Vagina (tissue), 2 donors: ENCODE results near the gene FSIP1. TPM values are rescaled to one million over a fixed set of nuclear protein-coding genes. Genes with fewer than 3 reads are reported as not detected.

Source experiments
- DNase-seq, 2 donors: peaks; one replicate each; pipeline ENCODE4 v3.0.0-alpha.2; 2017; ENCODE audit errors: extremely low spot score in 2 of 2
- H3K27ac ChIP-seq: fragments of 200-600 bp; sonication (generic); one replicate; pipeline ENCODE4 v1.5.1; 2019
- H3K27me3 ChIP-seq: fragments of 200-600 bp; sonication (generic); one replicate; pipeline ENCODE4 v1.5.1; 2019
- H3K36me3 ChIP-seq, 2 donors: fragments of 200-600 bp; sonication (generic); one replicate each; pipeline ENCODE4 v1.5.1; 2017 to 2019
- H3K4me1 ChIP-seq: fragments of 200-600 bp; sonication (generic); one replicate; pipeline ENCODE4 v1.5.1; 2019
- H3K4me3 ChIP-seq, 2 donors: fragments of 200-600 bp; sonication (generic); 1 replicate in 1 of 2; 2 replicates in 1 of 2; pipeline ENCODE4 v1.5.1; 2016 to 2019
- H3K9me3 ChIP-seq: fragments of 200-600 bp; sonication (generic); one replicate; pipeline ENCODE4 v1.5.1; 2019
- CTCF ChIP-seq, 3 experiments: fragments of 450-650 bp in 2 of 3; fragments of 200-600 bp in 1 of 3; sonication (generic) in 1 of 3; IDR thresholded peaks; one replicate each; pipeline ENCODE4 v1.5.1; 2017 to 2019; ENCODE audit warnings: antibody characterized with exemption in 3 of 3, mild to moderate bottlenecking in 2 of 3, moderate library complexity in 2 of 3
- POLR2A ChIP-seq, 2 donors: fragments of 450-650 bp; IDR thresholded peaks; one replicate each; pipeline ENCODE4 v1.6.1; 2017; ENCODE audit warnings: antibody characterized with exemption in 2 of 2, mild to moderate bottlenecking in 2 of 2, moderate library complexity in 2 of 2
- POLR2AphosphoS5 ChIP-seq, 2 donors: sonication (generic); formaldehyde crosslinking; IDR thresholded peaks; one replicate each; pipeline ENCODE4 v1.9.0; 2017; ENCODE audit warnings: antibody characterized with exemption in 2 of 2, mild to moderate bottlenecking in 2 of 2, low read depth in 1 of 2; ENCODE audit not compliant: insufficient read depth in 1 of 2
- intact Hi-C: fragments of 100-400 bp; cut with DNase I; formaldehyde crosslinking; loops from one replicate; pipeline ENCODE4 v1.15.1; 2023
- total RNA-seq: library from RNA; depleted of rRNA; stranded (reverse); fragments of >200 nt; gene quantifications from one replicate; pipeline ENCODE4 v1.2.3, GENCODE V29; 2016

FSIP1 gene
- total RNA-seq, 1 donor from 2014 or later: 0.98 TPM

- TF ChIP-seq POLR2AphosphoS5 (IDR thresholded peaks at IDR 0.05; ENCODE audit: insufficient read depth in 1 of 2, low read depth in 1 of 2) (no peak), POLR2A (IDR thresholded peaks at IDR 0.05) (no peak)
- H3K4me1 ChIP-seq: no peaks in the 10 kb centered on the region
- no peaks in the 10 kb centered on the region for H3K27me3 ChIP-seq
- intact Hi-C loops: no loop called here
- no peak overlapping the region for H3K4me3 ChIP-seq
- no peaks in the 10 kb centered on the region for H3K9me3 ChIP-seq
- DNase-seq: no peak
- H3K36me3 ChIP-seq: no peaks in the 10 kb centered on the region
- H3K27ac ChIP-seq: no peak overlapping the region
These were observed 11.3 kb upstream of the FSIP1 start for GRCh38 chr15:39793923-39794322.

- no peak for DNase-seq
- H3K27ac ChIP-seq: no peak overlapping the region
- no peaks in the 10 kb centered on the region for H3K4me1 ChIP-seq
- intact Hi-C loops: no loop called here
- H3K36me3 ChIP-seq: no peaks in the 10 kb centered on the region
- no peak for TF ChIP-seq POLR2A (IDR thresholded peaks at IDR 0.05)
- no peak for TF ChIP-seq CTCF (IDR thresholded peaks at IDR 0.05)
- no peak for TF ChIP-seq POLR2AphosphoS5 (IDR thresholded peaks at IDR 0.05; ENCODE audit: insufficient read depth in 1 of 2, low read depth in 1 of 2)
- no peaks in the 10 kb centered on the region for H3K27me3 ChIP-seq
- no peak overlapping the region for H3K4me3 ChIP-seq
- H3K9me3 ChIP-seq: no peaks in the 10 kb centered on the region
These were observed 10.2 kb upstream of the FSIP1 start for GRCh38 chr15:39792844-39793335.

GRCh38 chr15:39792025-39792843 lies 9.6 kb upstream of the FSIP1 start:
- no peak overlapping the region for H3K27ac ChIP-seq
- DNase-seq: no peak

GRCh38 chr15:39789736-39790135 lies 7.1 kb upstream of the FSIP1 start:
- no peak for DNase-seq
- intact Hi-C loops: loop anchor here (5.0 kb wide), 1 partner anchor 258 kb away; no protein-coding TSS in a partner anchor
- TF ChIP-seq CTCF (IDR thresholded peaks at IDR 0.05) (no peak), POLR2AphosphoS5 (IDR thresholded peaks at IDR 0.05; ENCODE audit: insufficient read depth in 1 of 2, low read depth in 1 of 2) (no peak), POLR2A (IDR thresholded peaks at IDR 0.05) (no peak)
- H3K27me3 ChIP-seq: no peaks in the 10 kb centered on the region
- H3K4me1 ChIP-seq: peaks cover 12% of the 10 kb centered on the region
- H3K9me3 ChIP-seq: no peaks in the 10 kb centered on the region
- H3K36me3 ChIP-seq: no peaks in the 10 kb centered on the region
- no peak overlapping the region for H3K27ac ChIP-seq
- no peak overlapping the region for H3K4me3 ChIP-seq

More at GRCh38 chr15:39792025-39792843, 9.6 kb upstream of the FSIP1 start:
- no peaks in the 10 kb centered on the region for H3K27me3 ChIP-seq
- H3K4me1 ChIP-seq: no peaks in the 10 kb centered on the region
- no peak for TF ChIP-seq POLR2A (IDR thresholded peaks at IDR 0.05)
- TF ChIP-seq CTCF (IDR thresholded peaks at IDR 0.05): no peak
- no peak for TF ChIP-seq POLR2AphosphoS5 (IDR thresholded peaks at IDR 0.05; ENCODE audit: insufficient read depth in 1 of 2, low read depth in 1 of 2)
- no peak overlapping the region for H3K4me3 ChIP-seq
- H3K36me3 ChIP-seq: no peaks in the 10 kb centered on the region
- H3K9me3 ChIP-seq: no peaks in the 10 kb centered on the region
- intact Hi-C loops: no loop called here

- no peaks in the 10 kb centered on the region for H3K9me3 ChIP-seq
- no peak for DNase-seq
- no peak overlapping the region for H3K4me3 ChIP-seq
- intact Hi-C loops: loop anchor here (5.0 kb wide), 1 partner anchor 258 kb away; no protein-coding TSS in a partner anchor
- no peak for TF ChIP-seq POLR2AphosphoS5 (IDR thresholded peaks at IDR 0.05; ENCODE audit: insufficient read depth in 1 of 2, low read depth in 1 of 2)
- no peak for TF ChIP-seq CTCF (IDR thresholded peaks at IDR 0.05)
- no peak for TF ChIP-seq POLR2A (IDR thresholded peaks at IDR 0.05)
- H3K27ac ChIP-seq: no peak overlapping the region
- peaks cover 17% of the 10 kb centered on the region for H3K4me1 ChIP-seq
- H3K36me3 ChIP-seq: no peaks in the 10 kb centered on the region
- no peaks in the 10 kb centered on the region for H3K27me3 ChIP-seq
These were observed 6.3 kb upstream of the FSIP1 start for GRCh38 chr15:39788800-39789565.
